Transverse colon (tissue), 4 donors: ENCODE measurements around the gene PTPRE. TPM values are rescaled to one million over a fixed set of nuclear protein-coding genes. Genes with fewer than 3 reads are reported as not detected.

Experiments used
- DNase-seq: peaks from one replicate; pipeline ENCODE4 v3.0.0-alpha.2; 2019
- H3K27ac ChIP-seq, 4 donors: fragments of 200-600 bp; sonication (generic); 2 replicates each; pipeline ENCODE4 v1.5.1; 2016 to 2018; ENCODE audit warnings: inconsistent platforms in 4 of 4
- H3K27me3 ChIP-seq: fragments of 200-600 bp; sonication (generic); 2 replicates; pipeline ENCODE4 v1.5.1; 2017; ENCODE audit warnings: inconsistent platforms
- H3K36me3 ChIP-seq, 4 donors: fragments of 200-600 bp; sonication (generic); 2 replicates each; pipeline ENCODE4 v1.5.1; 2017 to 2019; ENCODE audit warnings: inconsistent platforms in 4 of 4
- H3K4me1 ChIP-seq, 4 donors: fragments of 200-600 bp; sonication (generic); 2 replicates each; pipeline ENCODE4 v1.5.1; 2017 to 2020; ENCODE audit warnings: inconsistent platforms in 4 of 4
- H3K4me3 ChIP-seq, 4 donors: fragments of 200-600 bp; sonication (generic); 1 replicate in 1 of 4; 2 replicates in 3 of 4; pipeline versions ENCODE4 v1.5.1 to v1.6.1; 2017 to 2019; ENCODE audit warnings: inconsistent platforms in 4 of 4
- H3K9me3 ChIP-seq, 2 donors: fragments of 200-600 bp; sonication (generic); 2 replicates each; pipeline ENCODE4 v1.5.1; 2017 to 2019; ENCODE audit warnings: inconsistent platforms in 2 of 2
- EP300 ChIP-seq: sonication (generic); formaldehyde crosslinking; IDR thresholded peaks from one replicate; pipeline ENCODE4 v1.6.1; 2017; ENCODE audit warnings: antibody characterized with exemption, low read depth
- POLR2A ChIP-seq: fragments of 450-650 bp; IDR thresholded peaks from one replicate; pipeline ENCODE4 v1.6.1; 2016; ENCODE audit warnings: antibody characterized with exemption, mild to moderate bottlenecking, moderate library complexity
- POLR2AphosphoS5 ChIP-seq, 3 donors: sonication (generic); formaldehyde crosslinking; IDR thresholded peaks; one replicate each; pipeline ENCODE4 v1.6.1; 2016; ENCODE audit warnings: antibody characterized with exemption in 3 of 3
- WGBS, 2 donors: methylation state at CpG; one replicate each; pipeline ENCODE4 v1.1.5; 2018; ENCODE audit warnings: low coverage in 1 of 2; 5-methylcytosine and 5-hydroxymethylcytosine counted together
- in situ Hi-C, 4 donors: fragments of 200-750 bp; cut with MboI; loops; one replicate each; pipeline versions ENCODE4 v1.15.0 to v1.15.1; 2017; ENCODE audit warnings: low sequenced_read_pairs in 3 of 4, low pct_ligation_motif_present in 1 of 4, low pct_unique_long_range_greater_than_20kb in 1 of 4
- intact Hi-C: fragments of 100-400 bp; cut with DNase I; formaldehyde crosslinking; loops from one replicate; pipeline ENCODE4 v1.15.1; 2023; ENCODE audit warnings: low total_unique reads
- total RNA-seq, 4 donors: library from RNA; depleted of rRNA; stranded (reverse); fragments of >200 nt; gene quantifications; one replicate each; pipeline ENCODE4 v1.1.0, GENCODE V29; 2016
- TF ChIP-seq, protein P1 (sequence below), 5 experiments: fragments of 200-600 bp in 3 of 5; fragments of 450-650 bp in 2 of 5; sonication (generic) in 3 of 5; IDR thresholded peaks; 1 replicate in 2 of 5; 2 replicates in 3 of 5; pipeline ENCODE4 v1.5.1; 2016 to 2017; ENCODE audit warnings: antibody characterized with exemption in 5 of 5, inconsistent platforms in 3 of 5, mild to moderate bottlenecking in 2 of 5, moderate library complexity in 1 of 5

Gene PTPRE
- total RNA-seq, 4 donors from 2014 or later = 25.7 to 43.6 (median 26.7) TPM

DNA sequence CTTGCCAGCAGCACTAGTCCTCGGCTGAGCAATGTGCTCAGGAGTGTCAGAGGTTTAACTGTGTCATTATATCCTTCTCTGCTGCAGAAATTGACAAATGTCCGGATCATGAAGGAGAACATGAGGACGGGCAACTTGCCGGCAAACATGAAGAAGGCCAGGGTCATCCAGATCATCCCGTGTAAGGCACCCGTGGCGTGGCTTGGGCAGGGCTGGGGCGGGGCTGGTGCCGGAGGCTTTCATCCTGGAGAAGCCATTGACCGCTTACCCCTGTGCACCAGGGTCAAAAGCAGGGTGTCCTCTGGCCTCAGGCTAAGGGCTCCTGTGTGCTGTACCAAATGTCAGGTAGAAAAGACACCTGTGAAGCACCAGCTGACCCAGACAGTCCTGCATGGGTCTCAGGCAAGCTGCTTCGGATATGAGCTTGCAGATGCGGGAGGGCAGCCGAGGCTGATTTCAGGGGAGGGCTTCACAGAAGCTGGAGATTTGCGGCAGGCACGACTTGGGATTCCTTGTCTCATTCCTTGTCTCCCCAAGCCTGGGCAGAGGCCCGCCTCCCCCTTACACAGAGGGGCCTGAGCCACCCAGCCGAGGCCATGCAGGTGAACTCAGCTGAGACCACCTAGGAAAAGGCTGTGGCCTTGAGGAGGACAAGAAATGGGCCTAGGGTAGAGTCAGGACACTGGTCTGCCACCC, 164.0 kb downstream of the PTPRE start:
- 57 to 89% methylated on average over 1 to 16 of the region's 17 CpGs for WGBS, 2 donors
- Histone ChIP-seq H3K36me3 (peaks cover 0 to 25% (median 1%) of the 10 kb centered on the region in 4 donors), H3K27ac (no peak overlapping the region), H3K9me3 (no peaks in the 10 kb centered on the region), H3K27me3 (no peaks in the 10 kb centered on the region), H3K4me3 (no peak overlapping the region), H3K4me1 (no peaks in the 10 kb centered on the region)
- DNase-seq = peak; percentile 5
- intact Hi-C loops = no loop called here
- in situ Hi-C loops = loop anchor here in 1 of 4 donors (10.0 kb wide), 2 partner anchors 74 to 166 kb away; partner anchors contain the start of gene PTPRE
- TF ChIP-seq POLR2A (no peak), EP300 (no peak), POLR2AphosphoS5 (IDR thresholded peaks at IDR 0.05) (no peak)
- TF ChIP-seq, protein P1, sequence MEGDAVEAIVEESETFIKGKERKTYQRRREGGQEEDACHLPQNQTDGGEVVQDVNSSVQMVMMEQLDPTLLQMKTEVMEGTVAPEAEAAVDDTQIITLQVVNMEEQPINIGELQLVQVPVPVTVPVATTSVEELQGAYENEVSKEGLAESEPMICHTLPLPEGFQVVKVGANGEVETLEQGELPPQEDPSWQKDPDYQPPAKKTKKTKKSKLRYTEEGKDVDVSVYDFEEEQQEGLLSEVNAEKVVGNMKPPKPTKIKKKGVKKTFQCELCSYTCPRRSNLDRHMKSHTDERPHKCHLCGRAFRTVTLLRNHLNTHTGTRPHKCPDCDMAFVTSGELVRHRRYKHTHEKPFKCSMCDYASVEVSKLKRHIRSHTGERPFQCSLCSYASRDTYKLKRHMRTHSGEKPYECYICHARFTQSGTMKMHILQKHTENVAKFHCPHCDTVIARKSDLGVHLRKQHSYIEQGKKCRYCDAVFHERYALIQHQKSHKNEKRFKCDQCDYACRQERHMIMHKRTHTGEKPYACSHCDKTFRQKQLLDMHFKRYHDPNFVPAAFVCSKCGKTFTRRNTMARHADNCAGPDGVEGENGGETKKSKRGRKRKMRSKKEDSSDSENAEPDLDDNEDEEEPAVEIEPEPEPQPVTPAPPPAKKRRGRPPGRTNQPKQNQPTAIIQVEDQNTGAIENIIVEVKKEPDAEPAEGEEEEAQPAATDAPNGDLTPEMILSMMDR (IDR thresholded peaks at IDR 0.05) = no peak

DNA sequence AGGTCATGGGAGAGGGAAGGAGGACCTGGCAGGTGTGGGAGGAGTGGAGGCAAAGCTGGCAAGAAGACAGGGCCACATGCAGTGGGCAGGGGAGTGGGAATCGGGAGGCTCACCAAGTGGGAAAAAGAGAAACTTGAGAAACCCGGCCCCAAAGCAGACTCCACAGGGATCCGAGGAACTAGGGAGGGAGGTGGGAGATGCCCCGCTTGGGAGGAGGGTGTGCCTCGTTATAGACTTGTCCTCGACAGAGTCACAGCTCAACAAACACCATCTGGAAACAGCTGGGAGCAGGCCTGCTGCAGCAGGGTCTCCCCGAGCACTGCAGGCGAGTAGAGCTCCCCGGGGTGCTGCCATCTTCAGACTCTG, 164.5 kb downstream of the PTPRE start:
- H3K4me1 ChIP-seq = no peaks in the 10 kb centered on the region
- TF ChIP-seq, protein P1 (IDR thresholded peaks at IDR 0.05) = no peak
- TF ChIP-seq POLR2A (no peak), POLR2AphosphoS5 (IDR thresholded peaks at IDR 0.05) (no peak), EP300 (no peak)
- H3K4me3 ChIP-seq = no peak overlapping the region
- intact Hi-C loops (no loop called here), in situ Hi-C loops (loop anchor here in 1 of 4 donors (10.0 kb wide), 2 partner anchors 73 to 167 kb away; partner anchors contain the start of gene PTPRE)
- no peaks in the 10 kb centered on the region for H3K27me3 ChIP-seq
- DNase-seq = peak; percentile 3
- no peaks in the 10 kb centered on the region for H3K9me3 ChIP-seq
- H3K36me3 ChIP-seq = peaks cover 0 to 25% (median 1%) of the 10 kb centered on the region in 4 donors
- 70 to 76% methylated on average over 6 to 9 of the region's 9 CpGs for WGBS, 2 donors
- H3K27ac ChIP-seq = no peak overlapping the region

DNA sequence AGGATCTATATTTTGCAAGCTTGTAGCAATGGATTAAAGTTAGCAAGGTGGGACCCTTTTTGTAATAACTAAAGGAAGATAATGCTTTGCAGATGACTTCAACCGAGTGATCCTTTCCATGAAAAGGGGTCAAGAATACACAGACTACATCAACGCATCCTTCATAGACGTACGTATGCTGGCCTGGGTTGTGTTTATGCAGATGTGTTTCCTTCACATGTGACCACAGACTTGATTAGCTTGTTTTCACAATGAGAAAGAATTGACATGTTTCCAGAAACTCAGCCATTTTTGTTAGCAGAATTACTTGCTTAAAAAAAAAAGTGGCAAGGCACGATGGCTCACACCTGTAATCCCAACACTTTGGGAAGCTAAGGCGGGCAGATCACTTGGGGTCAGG, 165.1 kb downstream of the PTPRE start:
- DNase-seq = no peak
- Histone ChIP-seq H3K9me3 (no peaks in the 10 kb centered on the region), H3K4me3 (no peak overlapping the region), H3K27ac (no peak overlapping the region), H3K4me1 (no peaks in the 10 kb centered on the region), H3K27me3 (no peaks in the 10 kb centered on the region), H3K36me3 (peaks cover 0 to 32% (median 3%) of the 10 kb centered on the region in 4 donors)
- intact Hi-C loops (no loop called here), in situ Hi-C loops (loop anchor here in 1 of 4 donors (10.0 kb wide), 2 partner anchors 73 to 167 kb away; partner anchors contain the start of gene PTPRE)
- TF ChIP-seq EP300 = no peak
- TF ChIP-seq POLR2A = no peak
- no peak for TF ChIP-seq POLR2AphosphoS5 (IDR thresholded peaks at IDR 0.05)
- TF ChIP-seq, protein P1 (IDR thresholded peaks at IDR 0.05) = no peak
- WGBS, 2 donors = 85 to 88% methylated on average over 3 to 6 of the region's 6 CpGs

DNA sequence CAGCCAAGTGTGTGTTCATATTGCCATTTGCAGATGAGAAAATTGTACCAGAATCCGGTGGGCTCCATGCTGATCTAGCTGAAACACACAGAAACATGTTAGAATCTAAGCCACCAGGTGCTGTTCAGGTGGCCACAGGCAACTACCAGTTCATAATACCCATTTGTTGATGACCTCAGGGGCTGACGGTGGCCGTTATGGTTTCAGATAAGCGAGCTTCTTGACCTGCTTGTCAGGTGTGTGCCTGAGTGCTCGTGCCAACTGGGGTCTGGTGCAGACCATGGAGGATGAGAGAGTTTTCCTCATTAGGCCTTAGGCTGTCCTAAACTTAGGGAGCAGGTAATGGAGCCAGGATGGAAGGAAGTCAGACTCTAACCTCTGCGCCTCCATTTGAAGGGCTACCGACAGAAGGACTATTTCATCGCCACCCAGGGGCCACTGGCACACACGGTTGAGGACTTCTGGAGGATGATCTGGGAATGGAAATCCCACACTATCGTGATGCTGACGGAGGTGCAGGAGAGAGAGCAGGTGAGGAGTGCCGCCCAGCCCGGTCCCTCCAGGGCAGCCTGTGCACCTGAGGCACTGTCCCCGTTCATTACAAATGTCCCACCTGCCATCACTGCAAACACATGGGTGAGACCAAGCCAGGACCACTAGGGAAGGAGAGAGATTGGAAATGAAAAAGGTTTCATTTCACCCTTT, 166.2 kb downstream of the PTPRE start:
- in situ Hi-C loops = loop anchor here in 1 of 4 donors (10.0 kb wide), 2 partner anchors 72 to 168 kb away; partner anchors contain the start of gene PTPRE
- H3K27me3 ChIP-seq = no peaks in the 10 kb centered on the region
- H3K36me3 ChIP-seq = peaks cover 0 to 35% (median 3%) of the 10 kb centered on the region in 4 donors
- no peak overlapping the region for H3K27ac ChIP-seq
- 96% methylated on average over 14 of the region's 14 CpGs; no CpG with 5 or more reads in 1 of the 2 donors for WGBS, 2 donors
- intact Hi-C loops = no loop called here
- H3K4me3 ChIP-seq = no peak overlapping the region
- no peaks in the 10 kb centered on the region for H3K4me1 ChIP-seq
- TF ChIP-seq POLR2AphosphoS5 (IDR thresholded peaks at IDR 0.05) (no peak), POLR2A (no peak), EP300 (no peak)
- TF ChIP-seq, protein P1 (IDR thresholded peaks at IDR 0.05) = no peak
- DNase-seq = peak; percentile 4
- no peaks in the 10 kb centered on the region for H3K9me3 ChIP-seq
